HG03469 (cell line): Measurements from ENCODE around the gene ZNF224.
A peak's percentile ranks its signal among the peaks of the same experiment; 100 is the strongest.

Experiments used
- ATAC-seq: cut with Tn5 transposase; IDR thresholded peaks from one replicate; pipeline ENCODE4 v1.9.1; 2021; ENCODE audit warnings: mild to moderate bottlenecking, moderate library complexity, moderate number of reproducible peaks; ENCODE audit not compliant: unreplicated experiment

The ZNF224 gene

DNA sequence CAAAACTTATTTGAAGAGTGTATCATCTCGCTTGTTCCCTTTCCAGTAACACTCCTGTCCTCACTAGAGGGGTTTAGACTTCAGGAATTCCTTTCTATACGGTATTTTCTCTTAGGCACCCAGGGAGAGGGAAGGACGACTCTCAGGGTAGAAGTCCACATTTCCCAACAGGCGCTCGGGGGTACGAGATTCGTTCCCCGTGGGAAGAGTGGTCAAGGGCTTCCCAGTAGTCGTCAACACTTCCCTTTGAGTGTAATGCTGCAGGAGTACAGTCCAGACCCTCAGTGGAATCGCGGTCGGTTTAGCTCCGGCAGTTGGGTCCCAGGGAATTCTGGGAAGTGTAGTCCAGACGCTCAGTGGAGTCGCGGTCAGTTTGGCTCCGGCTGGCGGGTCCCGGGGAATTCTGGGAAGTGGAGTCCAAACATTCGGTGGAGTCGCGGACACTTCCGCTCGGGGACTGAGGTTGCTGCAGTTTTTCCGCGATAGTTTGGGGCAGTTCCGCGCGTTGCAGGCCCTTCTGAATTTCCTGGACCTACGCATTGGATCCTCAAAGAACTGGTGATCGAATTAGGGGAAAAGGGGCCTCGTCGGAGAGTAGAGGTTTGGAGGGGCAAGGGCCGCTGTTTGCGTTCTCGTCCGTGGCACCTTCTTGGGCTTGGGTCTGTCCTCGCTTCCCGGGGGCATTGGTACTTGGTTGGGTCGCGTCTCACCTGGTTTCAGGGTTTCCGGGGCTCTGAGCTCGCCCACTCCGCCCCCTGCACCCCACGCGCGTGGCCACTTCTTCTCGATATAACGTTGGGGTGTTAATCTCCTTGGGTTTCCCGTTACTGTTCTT, at the start of gene ZNF224:
ZNF224 (plus strand) TSS at position 431 of the 835 bp plus-strand sequence. CDS start 3,513 bp downstream, outside the sequence.
- ATAC-seq, result no peak

DNA sequence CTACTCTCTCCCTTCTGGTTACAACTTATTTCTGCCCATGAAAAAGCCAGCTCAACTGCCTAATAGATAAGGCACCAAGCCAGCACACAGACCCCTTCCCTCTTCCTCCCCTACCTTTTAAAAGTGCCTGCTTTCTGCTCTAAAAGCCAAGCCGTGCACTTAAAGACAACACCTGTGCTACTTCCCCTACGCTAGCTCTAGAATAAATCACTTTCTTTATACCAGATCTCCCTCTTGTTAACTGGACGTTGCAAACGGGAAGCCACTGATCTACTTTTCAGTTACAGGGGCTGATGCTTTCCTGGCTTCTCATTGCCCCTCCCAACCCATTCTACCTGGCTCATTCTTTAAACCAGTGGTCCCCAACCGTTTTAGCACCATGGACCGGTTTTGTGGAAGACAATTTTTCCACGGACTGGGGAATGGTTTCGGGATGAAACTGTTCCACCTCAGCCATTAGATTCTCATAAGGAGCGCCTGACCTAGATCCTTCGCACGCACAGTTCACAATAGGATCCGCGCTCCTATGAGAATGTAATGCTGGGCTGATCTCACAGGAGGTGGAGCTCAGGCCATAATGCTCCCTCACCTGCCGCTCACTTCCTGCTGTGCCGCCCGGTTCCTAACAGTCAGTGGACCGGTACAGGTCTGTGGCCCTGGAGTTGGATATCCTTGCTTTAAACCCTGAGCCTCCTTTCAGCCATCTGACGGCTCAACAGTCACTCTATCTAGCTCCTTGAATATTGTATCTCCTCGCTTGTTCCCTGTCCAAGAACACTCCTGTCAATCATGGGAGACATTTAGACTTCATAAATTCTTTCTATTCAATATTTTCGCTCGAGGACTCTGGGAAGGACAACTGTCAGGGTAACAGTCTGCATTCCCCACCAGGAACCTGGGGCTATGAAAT, 43.2 kb upstream of the ZNF224 start:
- no peak for ATAC-seq

DNA sequence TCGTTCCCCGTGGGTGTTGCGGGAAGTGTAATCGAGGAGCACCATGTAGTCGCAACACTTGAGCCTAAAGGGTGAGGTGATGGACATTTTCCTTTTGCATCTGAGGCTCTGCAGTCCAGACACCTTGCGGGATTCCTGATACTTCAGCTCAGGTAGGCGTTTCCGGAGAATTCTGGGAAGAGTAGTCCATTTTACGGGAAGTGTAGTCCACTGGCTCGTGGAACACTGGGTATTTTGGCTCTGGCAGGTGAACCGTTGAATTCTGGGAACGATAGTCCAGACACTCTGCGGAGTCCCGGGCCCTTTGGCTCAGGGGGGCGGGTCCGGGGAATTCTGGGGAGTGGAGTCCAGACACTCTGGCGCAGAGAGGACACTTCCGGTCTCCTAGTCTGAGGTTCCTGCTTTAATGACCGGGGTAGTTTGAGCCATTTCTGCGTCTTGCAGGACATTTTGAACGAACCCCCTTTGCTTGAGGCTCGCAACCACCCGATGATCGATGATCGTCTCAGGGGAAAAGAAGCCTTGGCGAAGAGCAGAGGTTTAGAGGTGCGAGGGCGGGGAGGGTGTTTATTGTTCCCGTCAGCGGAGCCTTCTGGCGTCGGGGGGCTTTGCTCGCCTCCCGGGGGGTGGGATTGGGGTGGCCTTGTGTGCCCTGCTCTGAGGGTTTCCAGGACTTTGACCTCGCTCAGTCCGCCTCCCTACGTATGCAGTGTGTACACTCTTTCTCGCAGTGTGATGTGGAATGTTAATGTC, 42.3 kb upstream of the ZNF224 start, which contains the start of gene ZNF223:
ZNF223 (plus strand) TSS at position 387 of the 753 bp plus-strand sequence. CDS start 3,141 bp downstream, outside the sequence.
- no peak for ATAC-seq

DNA sequence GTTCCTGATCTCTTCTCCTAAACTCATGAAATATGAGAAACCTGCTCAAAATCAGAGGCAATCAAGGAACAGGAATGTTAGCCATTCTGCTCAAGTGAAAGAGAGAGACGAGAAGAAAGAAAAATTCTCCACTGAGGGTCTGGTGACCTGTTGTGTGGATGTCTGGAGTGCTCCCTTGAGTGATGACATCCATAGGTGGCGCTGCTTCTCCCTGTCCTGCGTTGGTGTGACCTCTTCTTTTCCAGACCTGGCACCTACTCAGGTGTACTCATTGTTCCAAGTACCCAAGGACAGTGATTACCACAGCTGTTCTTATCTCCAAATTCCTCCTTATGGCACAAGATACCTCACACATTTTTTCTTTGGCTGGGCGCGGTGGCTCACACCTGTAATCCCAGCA, 38.3 kb upstream of the ZNF224 start:
- ATAC-seq, result no peak

DNA sequence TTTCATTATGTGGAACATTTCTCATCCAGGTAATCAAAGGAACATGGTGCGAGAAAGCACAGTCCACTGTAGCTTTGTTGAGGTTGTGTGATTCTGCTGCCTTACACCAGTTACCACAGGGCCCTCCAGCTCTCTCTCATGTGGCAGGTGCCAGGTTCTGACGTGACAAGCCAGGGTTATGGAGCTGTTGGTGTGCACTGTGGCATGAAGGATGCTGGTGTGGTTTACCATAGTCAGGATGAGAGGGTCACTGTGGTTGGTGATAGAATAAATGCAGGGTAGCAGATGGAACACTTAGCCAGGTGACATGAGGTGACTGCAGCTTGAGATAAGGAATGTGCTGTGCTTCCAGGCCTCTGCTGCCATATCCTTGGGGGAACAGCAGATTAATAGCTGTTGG, 34.9 kb upstream of the ZNF224 start:
- no peak for ATAC-seq

DNA sequence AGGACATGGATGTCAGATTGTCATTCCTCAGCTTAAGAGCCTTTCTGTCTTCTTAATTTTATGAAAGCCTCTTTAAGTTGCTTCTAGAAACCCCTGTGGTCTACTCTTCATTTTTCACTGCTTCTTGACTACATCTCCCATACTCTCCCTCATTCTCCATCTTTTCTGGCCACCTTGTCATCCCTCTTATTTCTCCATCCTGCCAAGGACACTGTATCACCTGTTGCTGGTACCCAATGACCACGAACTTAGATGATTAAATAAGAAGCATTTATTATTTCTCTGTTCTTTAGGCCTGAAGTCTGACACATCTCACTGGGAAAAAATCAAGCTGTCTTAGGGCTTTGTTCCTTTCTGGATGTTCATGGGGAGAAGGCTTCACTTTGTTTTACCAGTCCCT, 33.1 kb upstream of the ZNF224 start:
- no peak for ATAC-seq

DNA sequence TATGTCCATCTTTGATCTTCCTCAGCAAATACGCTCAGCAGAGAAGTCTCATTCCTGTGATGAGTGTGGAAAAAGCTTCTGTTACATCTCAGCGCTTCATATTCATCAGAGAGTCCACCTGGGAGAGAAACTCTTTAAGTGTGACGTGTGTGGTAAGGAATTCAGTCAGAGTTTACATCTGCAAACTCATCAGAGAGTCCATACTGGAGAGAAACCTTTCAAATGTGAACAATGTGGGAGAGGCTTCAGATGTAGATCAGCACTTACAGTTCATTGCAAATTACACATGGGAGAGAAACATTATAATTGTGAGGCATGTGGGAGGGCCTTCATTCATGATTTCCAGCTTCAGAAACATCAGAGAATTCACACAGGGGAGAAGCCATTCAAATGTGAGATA, 27.9 kb upstream of the ZNF224 start:
- no peak for ATAC-seq

DNA sequence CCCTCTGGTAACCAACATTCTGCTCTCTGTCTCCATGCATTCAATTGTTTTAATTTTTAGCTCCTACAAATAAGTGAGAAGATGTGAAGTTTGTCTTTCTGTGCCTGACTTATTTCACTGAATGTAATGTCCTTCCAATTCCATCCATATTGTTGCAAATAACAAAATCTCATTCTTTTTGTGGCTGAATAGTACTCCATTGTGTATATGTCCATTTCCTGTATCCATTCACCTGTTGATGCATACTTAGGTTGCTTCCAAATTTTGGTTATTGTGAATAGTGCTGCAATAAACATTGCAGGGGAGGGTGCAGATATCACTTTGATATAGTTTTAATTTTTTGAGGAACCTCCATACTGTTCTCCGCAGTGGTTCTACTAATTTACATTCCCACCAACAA, 24.7 kb upstream of the ZNF224 start:
- ATAC-seq, result no peak

DNA sequence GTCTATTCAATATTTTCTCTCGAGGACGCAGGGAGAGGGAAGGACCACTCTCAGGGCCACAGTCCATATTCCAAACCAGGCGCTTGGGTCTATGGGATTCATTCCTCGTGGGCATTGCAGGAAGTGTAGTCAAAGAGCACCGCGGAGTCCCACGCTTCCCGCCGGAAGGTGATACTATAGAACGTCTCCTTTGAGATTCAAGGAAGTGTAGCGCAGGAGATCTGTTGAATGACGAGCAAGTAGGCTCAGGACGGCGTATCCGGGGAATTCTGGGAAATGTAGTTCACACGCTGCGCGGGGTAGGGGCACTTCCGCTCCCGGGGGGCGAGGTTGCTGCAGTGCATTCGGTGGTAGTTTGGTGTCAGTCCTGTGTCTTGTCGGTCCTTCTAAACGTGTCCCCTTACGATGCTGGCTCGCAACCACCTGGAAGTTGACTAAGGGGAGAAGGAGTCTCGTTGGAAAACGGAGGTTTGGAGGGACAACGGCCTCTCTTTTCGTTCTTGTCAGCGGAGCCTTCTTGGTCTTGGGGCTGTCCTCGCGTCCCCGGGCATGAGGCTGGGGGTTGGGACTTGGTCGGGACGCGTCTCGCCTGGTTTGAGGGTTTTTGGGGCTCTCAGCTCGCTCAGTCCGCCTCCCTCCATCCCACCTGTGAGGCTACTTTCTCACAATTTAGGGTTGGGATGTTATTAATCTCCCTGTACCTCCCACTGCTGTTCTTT, 22.2 kb upstream of the ZNF224 start, which contains the start of gene ZNF284:
ZNF284 (plus strand) TSS at position 336 of the 719 bp plus-strand sequence. CDS start 4,231 bp downstream, outside the sequence.
- peak; percentile 89 for ATAC-seq

DNA sequence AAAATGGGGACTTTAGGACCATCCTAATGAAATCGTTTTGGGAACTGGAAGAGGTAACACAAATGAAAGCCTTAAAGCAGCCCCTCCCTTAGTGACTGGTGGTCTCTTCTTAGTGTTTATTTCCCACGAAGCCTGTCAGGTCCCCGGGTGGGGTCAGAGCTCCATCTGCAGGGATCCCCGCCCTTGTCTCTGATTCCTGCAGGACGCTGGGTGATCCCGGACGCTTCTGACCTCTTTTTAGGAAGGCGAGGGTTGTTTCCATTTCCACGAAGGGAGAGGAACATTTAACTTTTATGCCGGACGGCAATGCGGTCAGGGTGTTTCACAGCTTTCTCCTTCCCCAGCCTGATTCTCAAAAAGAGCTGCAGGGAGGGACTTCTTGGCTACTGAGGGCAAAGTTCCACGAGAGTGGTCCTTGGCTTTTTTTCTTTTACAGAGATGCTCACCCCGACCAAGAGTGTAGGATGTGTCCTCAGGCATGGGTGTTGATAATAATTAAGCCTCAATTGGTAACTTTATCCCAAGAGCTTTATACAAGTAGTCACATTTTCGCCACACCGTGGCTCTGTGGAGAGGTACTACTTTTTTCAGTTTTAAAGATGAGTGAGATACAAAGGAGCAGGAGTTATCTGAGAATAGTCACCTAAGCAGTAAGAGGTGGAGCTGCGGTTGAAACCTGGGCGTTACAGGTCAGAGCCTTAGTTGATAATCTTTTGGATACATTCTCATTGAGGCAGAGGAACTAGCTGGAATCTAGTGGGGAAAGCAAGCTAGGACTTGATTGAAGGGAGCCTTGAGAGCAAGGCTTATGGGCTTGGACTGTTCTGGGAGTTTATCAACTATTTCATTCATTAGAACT, 21.4 kb upstream of the ZNF224 start:
- no peak for ATAC-seq

DNA sequence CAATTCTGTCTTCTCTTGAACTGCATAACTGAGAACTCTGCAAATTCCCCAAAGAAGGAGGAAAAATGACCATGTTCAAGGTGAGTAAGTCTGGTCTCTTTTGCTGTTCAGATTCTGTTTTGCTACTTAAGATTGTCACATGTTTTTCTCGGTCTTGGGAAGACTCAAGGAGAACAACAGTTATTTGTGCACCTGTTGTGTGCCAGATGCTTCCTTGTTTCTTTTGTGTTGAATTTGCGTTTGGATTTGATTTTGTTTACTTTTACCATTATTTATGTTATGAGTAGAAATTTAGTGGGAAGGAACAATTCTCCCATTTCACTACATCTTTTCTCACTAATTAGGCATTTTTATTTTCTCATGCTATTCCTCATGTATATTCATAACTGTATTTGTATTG, 17.8 kb upstream of the ZNF224 start:
- no peak for ATAC-seq

DNA sequence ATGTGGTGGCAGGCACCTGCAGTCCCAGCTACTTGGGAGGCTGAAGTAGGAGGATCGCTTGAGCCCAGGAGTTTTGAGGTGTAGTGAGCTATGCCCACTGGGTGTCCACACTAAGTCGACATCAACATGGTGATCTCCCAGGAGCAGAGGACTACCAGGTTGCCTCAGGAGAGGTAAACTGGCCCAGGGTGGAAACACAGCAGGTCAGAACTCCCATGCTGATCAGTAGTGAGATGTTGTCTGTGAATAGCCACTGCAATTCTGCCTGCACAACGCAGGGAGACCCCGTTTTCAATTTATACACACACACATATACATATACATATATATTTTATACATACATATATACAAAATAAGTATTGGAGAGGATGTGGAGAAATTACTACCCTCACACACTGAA, 2.1 kb upstream of the ZNF224 start:
- ATAC-seq, result no peak

DNA sequence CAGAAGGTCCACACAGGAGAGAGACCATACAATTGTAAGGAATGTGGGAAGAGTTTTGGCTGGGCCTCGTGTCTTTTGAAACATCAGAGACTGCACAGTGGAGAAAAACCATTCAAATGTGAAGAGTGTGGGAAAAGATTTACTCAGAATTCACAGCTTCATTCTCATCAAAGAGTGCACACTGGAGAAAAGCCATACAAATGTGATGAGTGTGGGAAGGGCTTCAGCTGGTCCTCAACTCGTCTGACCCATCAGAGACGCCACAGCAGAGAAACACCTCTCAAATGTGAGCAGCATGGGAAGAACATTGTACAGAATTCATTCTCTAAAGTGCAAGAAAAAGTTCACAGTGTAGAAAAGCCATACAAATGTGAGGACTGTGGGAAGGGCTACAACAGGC, 13.6 kb downstream of the ZNF224 start:
- no peak for ATAC-seq

DNA sequence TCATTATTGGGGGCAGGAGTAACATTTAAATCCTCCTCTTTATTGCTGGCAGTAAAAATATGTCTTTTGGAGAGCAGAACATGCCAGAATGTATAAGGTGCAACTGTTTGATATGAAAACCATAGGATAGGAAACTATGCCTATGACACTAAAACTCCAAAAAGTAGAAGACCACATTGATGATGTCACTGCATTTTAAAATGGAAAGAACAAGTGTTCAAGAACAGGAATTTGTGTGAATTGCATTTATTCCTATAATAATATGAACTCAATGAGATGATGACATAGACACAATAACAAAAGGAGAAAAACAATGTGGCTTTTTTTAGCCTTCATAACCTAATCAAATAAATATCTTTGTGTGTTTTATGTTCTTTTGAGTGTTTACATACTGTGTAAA, 15.3 kb downstream of the ZNF224 start:
- no peak for ATAC-seq

DNA sequence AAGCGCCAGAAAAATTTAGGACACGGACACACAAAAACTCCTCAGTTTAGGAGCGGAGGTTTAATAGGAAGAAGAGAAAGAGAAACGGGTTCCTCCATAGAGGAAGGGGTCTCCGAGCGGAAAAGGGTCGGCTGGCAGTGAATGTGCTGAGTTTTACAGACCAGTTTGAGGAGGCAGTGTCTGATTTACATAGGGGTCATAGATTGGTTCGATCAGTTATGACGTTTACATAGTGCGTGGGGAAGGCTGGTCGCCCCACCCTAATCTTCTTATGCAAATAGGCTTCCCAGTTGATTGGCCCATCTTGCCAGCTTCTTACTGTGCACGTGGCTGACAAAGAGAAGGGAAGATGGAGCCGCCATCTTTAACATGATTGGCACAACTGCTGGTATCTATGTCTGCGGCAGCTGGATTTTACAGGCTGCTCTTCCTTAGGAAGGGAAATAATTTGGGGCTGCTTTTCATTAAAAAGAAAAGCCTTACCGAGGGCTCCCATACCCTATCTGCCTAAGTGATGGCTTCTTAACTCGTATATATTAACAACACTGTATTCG, 17.8 kb downstream of the ZNF224 start:
- ATAC-seq, result no peak

DNA sequence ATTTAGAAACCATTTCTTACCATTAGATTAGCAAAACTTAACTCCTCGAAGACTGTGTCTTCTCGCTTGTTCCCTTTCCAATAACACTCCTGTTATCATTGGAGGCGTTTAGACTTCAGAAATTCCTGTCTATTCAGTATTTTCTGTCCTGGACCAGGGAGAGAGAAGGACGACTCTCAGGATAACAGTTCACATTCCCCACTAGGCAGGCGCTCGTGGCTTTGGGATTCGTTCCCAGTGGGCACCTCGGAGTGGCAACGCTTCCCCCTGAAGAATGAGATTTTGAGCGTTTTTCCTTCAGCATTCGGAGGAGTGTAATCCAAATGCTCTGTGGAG, 18.6 kb downstream of the ZNF224 start:
- ATAC-seq, result no peak

DNA sequence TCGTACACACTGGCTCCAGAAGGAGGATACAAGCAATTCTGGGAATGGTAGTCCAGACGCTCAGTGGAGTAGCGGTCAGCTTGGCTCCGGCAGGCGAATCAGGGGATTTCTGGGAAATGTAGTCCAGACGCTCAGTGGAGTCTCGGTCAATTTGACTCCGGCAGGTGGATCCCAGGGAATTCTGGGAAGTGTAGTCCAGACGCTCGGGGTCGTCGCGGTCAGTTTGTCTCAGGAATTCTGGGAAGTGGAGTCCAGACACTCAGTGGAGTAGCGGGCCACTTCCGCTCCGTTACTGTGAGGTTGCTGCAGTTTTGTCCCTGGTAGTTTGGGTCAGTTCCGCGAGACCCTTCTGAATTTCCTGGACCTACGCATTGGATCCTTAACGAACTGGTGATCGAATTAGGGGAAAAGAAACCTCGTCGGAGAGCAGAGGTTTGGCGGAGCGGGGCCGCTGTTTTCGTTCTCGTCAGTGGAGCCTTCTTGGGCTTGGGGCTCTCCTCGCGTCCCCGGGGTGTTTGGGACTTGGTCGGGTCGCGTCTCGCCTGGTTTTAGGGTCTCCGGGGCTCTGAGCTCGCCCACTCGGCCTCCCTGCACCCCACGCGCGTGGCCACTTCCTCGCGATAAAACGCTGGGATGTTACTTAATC, 19.1 kb downstream of the ZNF224 start, which contains the start of gene ZNF225:
ZNF225 (plus strand) TSS at position 262 of the 646 bp plus-strand sequence. CDS start 2,429 bp downstream, outside the sequence.
- ATAC-seq, result peak; percentile 87

DNA sequence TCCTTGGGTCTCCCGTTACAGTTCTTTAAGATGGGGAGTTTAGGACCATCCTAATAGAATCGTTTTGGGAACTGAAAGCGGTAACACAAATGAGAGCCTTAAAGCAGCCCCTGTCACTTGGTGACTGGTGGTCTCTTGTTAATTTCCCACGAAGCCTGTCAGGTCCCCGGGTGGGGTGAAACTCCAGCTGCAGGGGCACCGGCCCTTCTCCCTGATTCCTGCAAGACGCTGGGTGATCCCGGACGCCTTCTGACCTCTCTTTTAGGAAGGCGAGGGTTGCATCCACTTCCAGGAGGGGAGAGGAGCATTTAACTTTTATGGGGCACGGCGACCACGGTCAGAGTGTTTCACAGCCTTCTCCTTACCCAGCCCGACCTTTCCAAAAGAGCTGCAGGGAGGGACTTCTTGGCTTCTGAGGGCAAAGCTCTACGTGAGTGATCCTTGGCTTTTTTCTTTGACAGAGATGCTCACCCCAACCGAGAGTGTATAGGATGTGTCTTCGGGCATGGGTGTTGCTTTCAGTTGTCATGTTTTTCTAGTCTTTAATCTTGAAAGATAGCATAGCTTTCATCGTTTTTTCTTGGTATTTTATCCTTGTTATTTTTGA, 19.7 kb downstream of the ZNF224 start:
- no peak for ATAC-seq
